HG03457 (cell line): ENCODE measurements around the gene MID2.
"Not testable (repeated sequence)": the region's sequence is repeated elsewhere in the genome, so short reads cannot be mapped to it uniquely, and the experiment has no call there.

ENCODE experiments used
- ATAC-seq: cut with Tn5 transposase; IDR thresholded peaks from one replicate; pipeline ENCODE4 v1.9.1; 2021; ENCODE audit warnings: moderate number of reproducible peaks; ENCODE audit not compliant: unreplicated experiment

Gene MID2

GRCh38 chrX:107825698-107826237 lies at the start of gene MID2:
Gene MID2, plus strand, starts transcription at chrX:107825866. Its CDS starts 561 bp downstream, at chrX:107826427.
- ATAC-seq: no peak

- ATAC-seq: peak; percentile 62
Observed at GRCh38 chrX:107776649-107777535, 48.8 kb upstream of the MID2 start.

GRCh38 chrX:107777536-107777832 lies 48.2 kb upstream of the MID2 start, which contains the start of gene NCBP2L:
Gene NCBP2L, plus strand, starts transcription at chrX:107777733. Its CDS starts 16,488 bp downstream, at chrX:107794221.
- ATAC-seq: no peak

- ATAC-seq: no peak
Observed at GRCh38 chrX:107780525-107780924, 45.1 kb upstream of the MID2 start.

- no peak for ATAC-seq
Observed at GRCh38 chrX:107787827-107788226, 37.8 kb upstream of the MID2 start.

GRCh38 chrX:107804427-107804826 lies 21.2 kb upstream of the MID2 start:
- no peak for ATAC-seq

GRCh38 chrX:107805179-107805578 lies 20.5 kb upstream of the MID2 start:
- ATAC-seq: no peak

- not testable (repeated sequence) for ATAC-seq
Observed at GRCh38 chrX:107810053-107810452, 15.6 kb upstream of the MID2 start.

GRCh38 chrX:107818900-107819521 lies 6.7 kb upstream of the MID2 start:
- ATAC-seq: no peak

- ATAC-seq: no peak
Observed at GRCh38 chrX:107823042-107823441, 2.6 kb upstream of the MID2 start.

- ATAC-seq: no peak
Observed at GRCh38 chrX:107823456-107823855, 2.2 kb upstream of the MID2 start.

- peak; percentile 51 for ATAC-seq
Observed at GRCh38 chrX:107826238-107827029, 768 bp downstream of the MID2 start.

GRCh38 chrX:107827030-107827831 lies 1.6 kb downstream of the MID2 start:
- ATAC-seq: no peak

GRCh38 chrX:107827852-107828251 lies 2.2 kb downstream of the MID2 start:
- ATAC-seq: no peak

- no peak for ATAC-seq
Observed at GRCh38 chrX:107829878-107830277, 4.2 kb downstream of the MID2 start.

- no peak for ATAC-seq
Observed at GRCh38 chrX:107831071-107831730, 5.5 kb downstream of the MID2 start.

GRCh38 chrX:107834275-107835201 lies 8.9 kb downstream of the MID2 start:
- no peak for ATAC-seq

- no peak for ATAC-seq
Observed at GRCh38 chrX:107836958-107837357, 11.3 kb downstream of the MID2 start.

- no peak for ATAC-seq
Observed at GRCh38 chrX:107840971-107841370, 15.3 kb downstream of the MID2 start.
